K562 (cell line): ENCODE results near the gene SIGLEC6. TPM values are rescaled to one million over a fixed set of nuclear protein-coding genes. Genes with fewer than 3 reads are reported as not detected.

ENCODE experiments used
- ATF1 ChIP-seq, 2 experiments: fragments of 450-650 bp in 1 of 2; IDR thresholded peaks; 2 replicates each; pipeline ENCODE4 v1.6.1; 2016; ENCODE audit warnings: missing compliant biosample characterization in 1 of 2, missing genetic modification characterization in 1 of 2
- FIP1L1 ChIP-seq: fragments of 200-400 bp; formaldehyde crosslinking; IDR thresholded peaks from 2 replicates; pipeline ENCODE4 v1.6.1; 2018; ENCODE audit warnings: mild to moderate bottlenecking, low read depth, low read length; ENCODE audit not compliant: poor library complexity, severe bottlenecking
- GTF2E2 ChIP-seq: fragments of 200-800 bp; sonication (Bioruptor generic); IDR thresholded peaks from 2 replicates; pipeline ENCODE4 v1.6.1; 2016; ENCODE audit warnings: missing genetic modification characterization, missing compliant biosample characterization
- HDGF ChIP-seq: fragments of 450-650 bp; IDR thresholded peaks from 2 replicates; pipeline ENCODE4 v1.6.1; 2016
- MYNN ChIP-seq, 2 experiments: sonication (generic); formaldehyde crosslinking in 1 of 2; IDR thresholded peaks; 2 replicates each; pipeline versions ENCODE4 v1.5.0 to v1.6.1; 2016 to 2020; ENCODE audit warnings: antibody characterized with exemption in 1 of 2, missing genetic modification reagents in 1 of 2
- PHF8 ChIP-seq: fragments of 200-600 bp; sonication (generic); IDR thresholded peaks from 2 replicates; pipeline ENCODE4 v1.6.1; 2012; ENCODE audit warnings: mixed run types, mild to moderate bottlenecking, inconsistent platforms, low read length, moderate library complexity, borderline replicate concordance
- POLR2AphosphoS5 ChIP-seq: IDR thresholded peaks from 2 replicates; pipeline ENCODE4 v1.6.1; 2011; ENCODE audit warnings: mild to moderate bottlenecking, low read depth, low read length, moderate library complexity; ENCODE audit not compliant: control insufficient read depth, insufficient read depth
- POLR2G ChIP-seq: fragments of 200-400 bp; formaldehyde crosslinking; IDR thresholded peaks from 2 replicates; pipeline ENCODE4 v1.6.1; 2017; ENCODE audit warnings: low read depth, mild to moderate bottlenecking, antibody characterized with exemption, low read length, moderate library complexity
- RBFOX2 ChIP-seq: fragments of 200-400 bp; formaldehyde crosslinking; IDR thresholded peaks from 2 replicates; pipeline ENCODE4 v1.6.1; 2017; ENCODE audit warnings: low read depth, mild to moderate bottlenecking, low read length, moderate library complexity
- RBM34 ChIP-seq: fragments of 200-400 bp; formaldehyde crosslinking; IDR thresholded peaks from 2 replicates; pipeline ENCODE4 v1.6.1; 2018; ENCODE audit warnings: low read length, borderline replicate concordance; ENCODE audit not compliant: insufficient read depth
- SIN3B ChIP-seq: fragments of 450-650 bp; IDR thresholded peaks from 2 replicates; pipeline ENCODE4 v1.6.1; 2017; ENCODE audit warnings: low read depth, mild to moderate bottlenecking, moderate library complexity
- SIX5 ChIP-seq, 2 experiments: IDR thresholded peaks; 2 replicates each; pipeline ENCODE4 v1.6.1; 2011; ENCODE audit warnings: low read length in 2 of 2, borderline replicate concordance in 1 of 2, low read depth in 1 of 2, mild to moderate bottlenecking in 1 of 2, moderate library complexity in 1 of 2; ENCODE audit not compliant: insufficient read depth in 1 of 2
- SMAD1 ChIP-seq: fragments of 150-350 bp; IDR thresholded peaks from 2 replicates; pipeline ENCODE4 v1.6.1; 2014; ENCODE audit warnings: low read length, low read depth; ENCODE audit not compliant: partially characterized antibody
- SMAD3 ChIP-seq: fragments of 450-650 bp; formaldehyde crosslinking; conservative IDR thresholded peaks from 2 replicates; pipeline ENCODE4 v1.4.0; 2020; ENCODE audit warnings: mild to moderate bottlenecking
- SMARCA5 ChIP-seq: fragments of 450-650 bp; IDR thresholded peaks from 2 replicates; pipeline ENCODE4 v1.6.1; 2016
- SP2 ChIP-seq: IDR thresholded peaks from 2 replicates; pipeline ENCODE4 v1.6.1; 2011; ENCODE audit warnings: mild to moderate bottlenecking, low read depth, low read length, moderate library complexity; ENCODE audit not compliant: poor library complexity, severe bottlenecking; ENCODE audit errors: extremely low read depth
- TAL1 ChIP-seq: fragments of 450-650 bp; IDR thresholded peaks from 2 replicates; pipeline ENCODE4 v1.6.1; 2016; ENCODE audit warnings: mild to moderate bottlenecking
- TEAD2 ChIP-seq: fragments of 450-650 bp; IDR thresholded peaks from 2 replicates; pipeline ENCODE4 v1.6.1; 2016; ENCODE audit warnings: missing genetic modification characterization, control low read depth, missing compliant biosample characterization
- WHSC1 ChIP-seq: IDR thresholded peaks from one replicate; pipeline ENCODE4 v1.6.1; 2012; ENCODE audit warnings: low read length, control low read depth, inconsistent platforms
- ZC3H11A ChIP-seq: IDR thresholded peaks from 2 replicates; pipeline ENCODE4 v1.6.1; 2012; ENCODE audit warnings: low read depth, low read length, improper control_type of control experiment
- ZFP1 ChIP-seq: fragments of 450-650 bp; formaldehyde crosslinking; IDR thresholded peaks from 2 replicates; pipeline ENCODE4 v1.4.0; 2020; ENCODE audit warnings: mild to moderate bottlenecking, mixed read lengths
- ZNF140 ChIP-seq: fragments of 250-450 bp; sonication (Bioruptor Pico); IDR thresholded peaks from 2 replicates; pipeline ENCODE4 v1.8.0; 2021; ENCODE audit warnings: moderate library complexity, mild to moderate bottlenecking, inconsistent platforms
- ZNF239 ChIP-seq: fragments of 250-450 bp; sonication (Bioruptor Pico); IDR thresholded peaks from 2 replicates; pipeline ENCODE4 v1.4.0; 2020; ENCODE audit warnings: mild to moderate bottlenecking
- ZNF766 ChIP-seq: fragments of 200-800 bp; sonication (Bioruptor generic); conservative IDR thresholded peaks from 2 replicates; pipeline ENCODE4 v1.6.1; 2016; ENCODE audit warnings: missing genetic modification characterization, missing compliant biosample characterization
- ZNF77 ChIP-seq: fragments of 250-450 bp; sonication (Bioruptor Pico); IDR thresholded peaks from 2 replicates; pipeline ENCODE4 v1.5.0; 2020
- ZZZ3 ChIP-seq: fragments of 450-650 bp; IDR thresholded peaks from 2 replicates; pipeline ENCODE4 v1.6.1; 2016; ENCODE audit warnings: antibody characterized with exemption, mild to moderate bottlenecking, moderate library complexity
- polyA plus RNA-seq, 8 experiments: library from polyadenylated mRNA; depleted of rRNA in 4 of 8; stranded (reverse) in 5 of 8; unstranded in 3 of 8; fragments of >200 nt; fragmentation: Nextera tagmentation in 2 of 8; fragmentation: Illumina TruSeq in 1 of 8; extraction: Ambion mirVana in 2 of 8; extraction: Trizol in 1 of 8; gene quantifications; 2 replicates each; pipeline versions ENCODE4 v1.2.1 to v1.2.3, GENCODE V29; 2011 to 2014; ENCODE audit warnings: inconsistent platforms in 1 of 8, missing spikeins in 1 of 8
- total RNA-seq, 7 experiments: library from RNA; depleted of rRNA in 6 of 7; stranded (reverse); fragments of >200 nt in 6 of 7; fragmentation: Illumina TruSeq in 2 of 7; extraction: Trizol in 2 of 7; gene quantifications; 2 replicates each; pipeline versions ENCODE4 v1.2.1 to v1.2.3, GENCODE V29; 2011 to 2021; ENCODE audit warnings: low replicate concordance in 1 of 7
- TF ChIP-seq, protein P1 (sequence below): fragments of 250-450 bp; sonication (Bioruptor Pico); IDR thresholded peaks from 2 replicates; pipeline ENCODE4 v1.8.0; 2022; ENCODE audit warnings: inconsistent platforms
- TF ChIP-seq, protein P2 (sequence below): fragments of 450-650 bp; IDR thresholded peaks from one replicate; pipeline ENCODE4 v1.6.1; 2018; ENCODE audit warnings: mild to moderate bottlenecking, moderate library complexity; ENCODE audit not compliant: partially characterized antibody

Gene SIGLEC6
- total and polyA plus RNA-seq, 9 of the 15 experiments (the other 6 are each of a cell fraction or from before 2014, with no cell fraction given) = 0.03 to 17.5 (median 0.71) TPM

DNA sequence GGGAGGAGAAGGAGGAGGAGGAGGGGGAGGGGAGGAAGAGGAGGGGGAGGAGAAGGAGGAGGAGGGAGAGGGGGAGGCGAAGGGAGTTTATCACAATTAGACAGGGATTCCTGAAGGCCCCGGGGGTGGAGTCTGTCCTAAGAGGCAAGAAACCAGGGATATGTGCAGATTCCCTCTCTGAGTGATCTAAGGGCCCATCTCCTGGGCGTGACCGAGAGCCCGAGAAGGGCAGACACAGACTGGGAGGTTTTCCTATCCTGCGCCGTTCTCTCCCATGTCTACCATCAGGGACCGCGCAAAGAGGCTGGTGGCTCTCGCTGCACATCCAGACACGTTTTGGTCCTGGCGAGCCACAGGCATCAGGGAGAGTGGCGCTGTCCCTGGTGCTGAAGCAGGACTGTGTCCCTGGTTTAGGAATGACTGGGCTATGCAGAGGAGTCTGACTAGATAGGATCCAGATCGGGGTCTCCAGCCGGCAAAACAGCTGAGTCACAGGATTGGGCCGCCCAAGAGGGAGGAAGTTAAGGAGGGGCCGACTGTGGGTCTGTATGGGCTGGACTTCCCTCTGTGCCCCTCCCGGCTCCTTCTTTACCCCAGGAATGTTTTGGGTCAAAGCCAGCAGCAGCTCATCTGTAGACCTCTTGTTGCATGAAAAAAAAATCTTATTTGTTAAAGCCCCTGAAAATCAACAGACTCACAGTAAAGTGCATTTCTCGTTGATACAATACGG is 21.7 kb upstream of the SIGLEC6 start (continued):
- TF ChIP-seq SP2 (no peak), ZZZ3 (no peak), SMAD3 (no peak), HDGF (no peak), ZNF140 (CRISPR knock-in tag) (no peak), RBFOX2 (peak; percentile 41; the same call in 1 of the 2 replicates), ZC3H11A (peak; percentile 86; the same call in 1 of the 2 replicates), SIN3B (no peak), RBM34 (no peak), WHSC1 (no peak), POLR2G (peak; percentile 46; the same call in 1 of the 2 replicates), SMAD1 (no peak), SMARCA5 (no peak), PHF8 (no peak), ATF1 (CRISPR knock-in tag; IDR thresholded peaks at IDR 0.05) (no peak), ATF1 (tag; IDR thresholded peaks at IDR 0.05) (peak; percentile 66), TAL1 (no peak), ZNF77 (no peak), FIP1L1 (no peak), GTF2E2 (tag) (no peak), TEAD2 (tag) (no peak), ZNF239 (no peak), POLR2AphosphoS5 (0 out of 2 replicates have a peak, but pooled peaks have one; percentile 32), SIX5 (IDR thresholded peaks at IDR 0.05; ENCODE audit: borderline replicate concordance in 1 of 2, insufficient read depth in 1 of 2, low read depth in 1 of 2, low read length in 2 of 2) (no peak), MYNN (IDR thresholded peaks at IDR 0.05) (peak; percentile 68; the same call in 1 of the 2 replicates), MYNN (CRISPR knock-in tag; IDR thresholded peaks at IDR 0.05) (no peak), ZNF766 (peak; percentile 91; the same call in 1 of the 2 replicates), ZFP1 (CRISPR knock-in tag) (no peak)
- TF ChIP-seq, protein P1, sequence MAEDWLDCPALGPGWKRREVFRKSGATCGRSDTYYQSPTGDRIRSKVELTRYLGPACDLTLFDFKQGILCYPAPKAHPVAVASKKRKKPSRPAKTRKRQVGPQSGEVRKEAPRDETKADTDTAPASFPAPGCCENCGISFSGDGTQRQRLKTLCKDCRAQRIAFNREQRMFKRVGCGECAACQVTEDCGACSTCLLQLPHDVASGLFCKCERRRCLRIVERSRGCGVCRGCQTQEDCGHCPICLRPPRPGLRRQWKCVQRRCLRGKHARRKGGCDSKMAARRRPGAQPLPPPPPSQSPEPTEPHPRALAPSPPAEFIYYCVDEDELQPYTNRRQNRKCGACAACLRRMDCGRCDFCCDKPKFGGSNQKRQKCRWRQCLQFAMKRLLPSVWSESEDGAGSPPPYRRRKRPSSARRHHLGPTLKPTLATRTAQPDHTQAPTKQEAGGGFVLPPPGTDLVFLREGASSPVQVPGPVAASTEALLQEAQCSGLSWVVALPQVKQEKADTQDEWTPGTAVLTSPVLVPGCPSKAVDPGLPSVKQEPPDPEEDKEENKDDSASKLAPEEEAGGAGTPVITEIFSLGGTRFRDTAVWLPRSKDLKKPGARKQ = no peak
- TF ChIP-seq, protein P2, sequence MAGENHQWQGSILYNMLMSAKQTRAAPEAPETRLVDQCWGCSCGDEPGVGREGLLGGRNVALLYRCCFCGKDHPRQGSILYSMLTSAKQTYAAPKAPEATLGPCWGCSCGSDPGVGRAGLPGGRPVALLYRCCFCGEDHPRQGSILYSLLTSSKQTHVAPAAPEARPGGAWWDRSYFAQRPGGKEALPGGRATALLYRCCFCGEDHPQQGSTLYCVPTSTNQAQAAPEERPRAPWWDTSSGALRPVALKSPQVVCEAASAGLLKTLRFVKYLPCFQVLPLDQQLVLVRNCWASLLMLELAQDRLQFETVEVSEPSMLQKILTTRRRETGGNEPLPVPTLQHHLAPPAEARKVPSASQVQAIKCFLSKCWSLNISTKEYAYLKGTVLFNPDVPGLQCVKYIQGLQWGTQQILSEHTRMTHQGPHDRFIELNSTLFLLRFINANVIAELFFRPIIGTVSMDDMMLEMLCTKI = no peak
